CMK (cell line): Measurements from ENCODE around the gene CHCHD6.

ENCODE experiments used
- DNase-seq: peaks from one replicate; pipeline ENCODE4 v3.0.0-alpha.2; 2010; ENCODE audit warnings: low read depth

Gene CHCHD6

GRCh38 chr3:126668450-126669401 lies 35.3 kb upstream of the CHCHD6 start:
- DNase-seq: no peak

DNA sequence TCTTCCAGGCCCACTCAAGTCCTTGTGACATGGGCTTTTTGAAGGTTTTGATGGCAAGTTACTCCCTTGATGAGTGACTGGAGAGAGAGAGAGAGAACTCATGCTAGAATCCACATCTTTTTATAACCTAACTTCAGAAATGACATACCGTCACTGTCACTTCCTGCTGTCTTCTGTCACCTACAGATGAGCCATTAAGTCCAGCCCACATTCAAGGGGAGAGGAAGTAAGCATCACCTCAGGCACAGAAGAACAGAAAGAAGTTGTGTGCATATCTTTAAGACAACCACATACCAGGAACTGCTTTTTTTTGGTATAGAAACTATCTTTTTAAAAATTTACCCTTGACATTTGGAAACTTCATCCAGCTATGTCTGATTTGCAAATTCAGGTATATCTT lies 32.5 kb upstream of the CHCHD6 start:
- DNase-seq: no peak

DNA sequence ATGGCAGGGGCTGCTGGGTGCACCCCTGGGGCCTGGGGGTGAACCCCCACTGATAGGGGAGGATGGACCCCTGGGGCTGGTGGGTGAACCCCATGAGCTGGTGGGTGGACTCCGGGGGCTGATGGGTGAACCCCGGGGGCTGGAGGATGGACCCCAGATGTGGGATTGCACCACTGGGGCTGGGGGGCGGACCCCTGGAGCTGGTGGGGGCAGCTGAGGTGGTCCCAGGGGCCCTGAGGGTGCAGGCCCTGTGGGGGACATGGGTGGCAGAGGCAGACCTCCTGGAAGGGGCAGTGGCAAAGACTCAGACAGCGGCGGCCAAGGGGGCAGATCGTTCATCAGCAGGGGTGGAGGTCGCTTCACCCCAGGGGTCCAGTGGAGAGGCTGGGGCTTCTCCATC lies 31.7 kb upstream of the CHCHD6 start:
- no peak for DNase-seq

DNA sequence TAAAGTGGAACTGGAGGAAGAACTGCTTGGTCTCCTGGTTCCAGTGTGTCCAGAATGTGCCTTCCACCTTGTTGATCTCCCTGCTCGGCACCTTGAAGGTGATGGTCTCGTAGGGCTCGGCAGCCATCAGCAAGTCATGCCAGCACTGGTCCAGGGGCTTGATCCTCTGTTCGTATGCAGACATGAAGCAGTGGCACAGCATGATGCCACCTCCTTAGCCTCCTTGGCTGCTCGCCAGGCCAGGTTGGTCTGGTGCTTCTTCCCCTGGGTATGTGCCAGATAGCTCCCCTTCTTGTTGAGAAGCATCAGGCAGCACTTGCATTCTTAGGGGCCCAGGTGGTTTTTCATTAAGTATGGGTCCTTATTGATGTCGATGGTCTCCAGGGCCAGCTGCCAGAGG lies 31.3 kb upstream of the CHCHD6 start:
- DNase-seq: no peak

GRCh38 chr3:126676919-126677705 lies 26.9 kb upstream of the CHCHD6 start:
- DNase-seq: no peak

GRCh38 chr3:126677862-126678503 lies 26.1 kb upstream of the CHCHD6 start:
- no peak for DNase-seq

DNA sequence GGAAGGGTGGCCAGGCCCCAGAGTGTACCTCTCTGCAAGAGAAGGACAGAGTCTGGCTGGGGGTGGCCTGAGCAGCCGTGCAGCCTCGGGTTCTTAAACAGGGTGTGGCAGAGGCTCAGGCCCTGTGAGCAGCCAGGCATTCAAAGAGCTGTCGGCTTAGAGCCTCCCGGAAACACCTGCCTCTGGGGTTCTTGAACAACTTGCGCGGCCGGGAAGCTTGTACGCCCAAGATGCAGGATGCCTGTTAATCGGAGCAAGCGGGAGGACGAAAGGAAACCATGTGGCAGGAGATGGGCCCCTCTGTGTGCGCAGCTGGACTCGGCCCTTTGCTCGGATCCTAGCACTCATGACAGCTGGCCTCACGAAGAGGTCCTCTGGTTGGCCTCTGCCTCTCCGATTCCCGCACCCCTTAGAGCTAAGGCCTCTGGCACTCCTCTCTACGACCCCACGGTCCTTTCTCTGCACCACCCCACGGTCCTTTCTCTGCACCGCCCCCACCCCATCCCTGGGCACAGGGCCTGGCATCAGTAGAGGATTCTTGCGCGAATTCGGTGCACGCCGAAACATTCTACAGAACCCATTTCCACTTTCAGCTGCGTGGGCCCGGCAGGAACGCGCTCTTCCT lies 25.2 kb upstream of the CHCHD6 start:
- DNase-seq: no peak

- peak; percentile 15 for DNase-seq
Measured at GRCh38 chr3:126679318-126679751, 24.7 kb upstream of the CHCHD6 start.

GRCh38 chr3:126679831-126680666 lies 24.0 kb upstream of the CHCHD6 start:
- DNase-seq: no peak

DNA sequence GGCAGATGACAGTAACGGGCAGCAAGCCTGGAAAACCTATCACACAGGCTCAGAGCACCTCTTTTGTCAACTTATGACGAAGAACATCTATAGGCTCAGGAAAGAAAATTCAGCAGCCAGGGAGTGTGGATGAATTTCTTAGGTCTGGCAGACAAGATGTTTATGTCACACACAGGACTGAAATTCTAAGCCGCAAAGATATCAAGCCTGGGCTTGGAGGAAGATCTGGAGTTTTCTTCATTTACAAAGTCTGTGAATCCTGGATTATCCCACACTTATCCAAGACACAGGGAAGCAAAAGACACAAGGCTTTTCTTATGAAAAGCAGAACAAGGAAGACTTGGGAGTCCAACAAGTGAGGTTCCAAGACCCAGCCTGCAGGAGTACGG lies 23.4 kb upstream of the CHCHD6 start:
- DNase-seq: no peak

GRCh38 chr3:126682009-126682408 lies 22.0 kb upstream of the CHCHD6 start:
- DNase-seq: no peak

DNA sequence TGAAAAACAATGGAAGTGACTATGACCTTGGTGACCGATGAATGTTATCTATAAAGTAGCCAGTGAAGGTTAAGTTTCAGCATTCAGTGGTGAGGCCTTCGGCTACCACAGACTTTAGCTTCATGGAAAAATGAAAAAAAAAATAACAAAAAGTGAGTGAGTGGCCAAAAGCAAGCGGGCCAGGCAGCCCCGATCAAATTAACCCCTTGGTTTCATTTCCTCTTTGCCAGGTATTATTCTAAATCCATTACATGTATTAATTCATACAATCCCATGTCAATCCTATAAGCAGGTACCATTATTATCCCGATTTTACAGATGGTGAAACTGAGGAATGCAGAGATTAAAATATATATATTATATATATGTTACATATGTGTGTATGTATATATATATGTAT lies 21.0 kb upstream of the CHCHD6 start:
- no peak for DNase-seq

- no peak for DNase-seq
Measured at GRCh38 chr3:126684218-126684751, 19.8 kb upstream of the CHCHD6 start.

GRCh38 chr3:126685021-126685420 lies 19.0 kb upstream of the CHCHD6 start:
- DNase-seq: no peak

- DNase-seq: no peak
Measured at GRCh38 chr3:126685493-126685892, 18.5 kb upstream of the CHCHD6 start.

GRCh38 chr3:126691765-126692164 lies 12.3 kb upstream of the CHCHD6 start:
- DNase-seq: no peak

DNA sequence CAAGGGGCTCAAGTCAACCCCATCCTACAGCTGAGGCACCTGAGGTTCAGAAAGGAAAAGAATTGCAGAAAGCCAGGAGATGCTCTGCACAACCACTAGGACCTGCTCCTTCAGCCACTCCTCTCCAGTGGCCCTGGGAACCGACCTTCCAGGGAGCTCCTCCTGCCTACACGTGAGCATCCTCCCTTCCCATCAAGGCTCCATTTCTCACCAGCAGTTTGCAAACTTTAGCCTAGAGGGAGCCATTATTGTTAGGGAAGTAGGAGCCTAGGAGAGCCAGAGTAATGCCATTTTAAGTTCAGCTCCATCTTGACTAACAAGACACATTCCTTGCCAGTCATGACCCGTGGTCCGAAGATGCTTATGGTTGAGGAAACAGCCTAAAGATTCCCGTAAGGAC lies 11.2 kb upstream of the CHCHD6 start:
- DNase-seq: no peak

DNA sequence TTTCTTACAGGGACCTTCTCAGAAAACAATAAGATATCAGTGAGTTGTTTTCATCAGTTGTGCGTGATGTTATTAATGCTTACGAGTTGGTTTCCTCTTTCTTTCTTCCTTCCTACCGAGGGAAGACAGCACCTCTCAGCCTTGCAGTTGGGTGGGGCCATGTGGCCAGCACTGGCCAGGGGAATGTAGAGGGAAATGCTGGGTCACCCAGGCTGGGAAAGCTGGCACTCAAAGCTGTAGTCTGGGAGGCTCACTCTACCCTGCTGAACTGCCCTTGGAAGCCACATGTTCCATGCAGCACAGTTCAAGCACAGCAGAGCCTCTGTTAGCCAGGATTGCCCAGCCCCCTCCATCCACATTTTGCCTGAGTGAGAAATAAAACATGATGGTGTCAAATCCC lies 10.1 kb upstream of the CHCHD6 start:
- DNase-seq: no peak

- DNase-seq: no peak
Measured at GRCh38 chr3:126696701-126697267, 7.3 kb upstream of the CHCHD6 start.

GRCh38 chr3:126699011-126699410 lies 5.0 kb upstream of the CHCHD6 start:
- DNase-seq: no peak
